HG03060 (cell line): ENCODE measurements around the gene NME7.
"Not testable (repeated sequence)": the region's sequence is repeated elsewhere in the genome, so short reads cannot be mapped to it uniquely, and the experiment has no call there.

Source experiments
- ATAC-seq: cut with Tn5 transposase; IDR thresholded peaks from one replicate; pipeline ENCODE4 v1.9.1; 2021; ENCODE audit warnings: low read depth, moderate number of reproducible peaks; ENCODE audit not compliant: unreplicated experiment

Gene NME7

DNA sequence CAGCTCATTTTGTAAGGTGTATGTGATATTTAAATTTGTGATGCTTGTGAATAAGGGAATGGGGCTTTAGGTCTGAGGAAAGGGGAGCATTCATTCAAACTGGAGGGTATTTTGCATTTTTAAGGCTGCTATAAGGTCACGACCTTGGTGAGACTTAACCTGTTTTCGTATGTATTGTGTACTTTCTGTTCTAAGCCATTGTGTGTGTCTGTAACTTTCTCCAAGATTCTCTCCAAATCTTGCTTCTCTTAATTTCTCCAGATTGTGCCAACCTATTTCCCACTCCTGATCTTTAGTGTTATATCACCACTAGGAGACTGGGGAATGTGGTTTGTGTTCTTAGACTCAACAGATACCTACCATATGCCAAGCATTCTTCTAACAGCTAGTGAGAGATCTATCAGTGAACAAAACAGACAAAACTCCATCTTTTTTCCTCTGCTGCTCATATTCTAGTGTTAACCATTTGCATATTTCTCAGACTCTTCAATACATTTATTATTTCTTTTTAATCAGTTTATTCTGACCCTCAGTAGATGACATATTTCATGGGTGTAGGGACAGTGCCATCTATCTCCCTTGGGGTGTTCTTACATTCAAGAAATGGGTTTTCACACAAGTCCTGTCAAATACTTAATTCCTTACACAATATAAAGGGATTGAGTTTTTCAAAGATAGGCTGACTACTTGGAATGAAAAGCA lies 233.6 kb downstream of the NME7 start:
- no peak for ATAC-seq

DNA sequence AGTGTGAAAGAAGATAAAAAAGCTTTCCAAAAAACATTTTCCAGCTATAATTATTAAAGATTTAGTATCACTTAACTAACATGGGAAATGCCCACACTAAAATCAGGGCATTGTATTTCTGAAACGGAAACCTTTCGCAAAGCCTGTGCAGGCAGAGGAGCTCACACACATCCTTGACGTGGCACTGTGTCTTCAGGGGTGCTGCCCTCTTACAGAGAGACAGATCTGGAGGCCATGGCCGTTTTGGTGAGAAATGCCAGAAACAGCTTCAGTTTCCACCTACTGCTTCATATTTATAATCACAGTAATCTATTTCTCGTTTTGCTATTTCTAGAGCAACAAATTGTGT lies 234.4 kb downstream of the NME7 start:
- ATAC-seq, result no peak

DNA sequence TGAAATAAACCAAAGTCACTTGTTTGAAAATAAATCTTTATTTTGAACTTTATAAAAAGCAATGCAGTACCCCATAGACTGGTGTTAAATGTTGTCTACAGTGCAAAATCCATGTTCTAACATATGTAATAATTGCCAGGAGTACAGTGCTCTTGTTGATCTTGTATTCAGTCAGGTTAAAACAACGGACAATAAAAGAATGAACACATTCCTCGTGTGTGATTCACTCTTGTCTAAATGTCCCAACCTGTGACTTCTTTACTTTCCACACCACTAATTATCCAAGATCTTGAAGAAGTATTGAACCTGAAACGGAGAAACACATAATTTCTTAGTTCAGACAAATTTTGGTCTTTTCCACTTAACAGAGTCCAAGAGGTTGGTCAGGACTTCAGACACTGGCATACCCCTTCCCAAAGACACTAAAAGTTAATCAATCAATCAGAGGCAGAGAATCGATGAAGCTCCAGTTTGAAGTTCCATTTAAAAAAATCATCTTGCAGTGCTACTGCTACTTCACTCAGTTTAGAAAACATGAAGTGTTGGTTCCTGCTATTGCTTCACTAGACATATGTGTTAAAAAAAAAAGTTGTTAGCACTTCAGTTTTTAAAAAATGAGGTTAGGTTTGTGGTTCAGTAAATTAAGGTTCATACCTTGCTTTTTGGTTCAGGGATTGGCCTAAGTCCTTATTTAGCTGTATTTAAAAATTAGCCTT lies 234.9 kb downstream of the NME7 start:
- no peak for ATAC-seq

DNA sequence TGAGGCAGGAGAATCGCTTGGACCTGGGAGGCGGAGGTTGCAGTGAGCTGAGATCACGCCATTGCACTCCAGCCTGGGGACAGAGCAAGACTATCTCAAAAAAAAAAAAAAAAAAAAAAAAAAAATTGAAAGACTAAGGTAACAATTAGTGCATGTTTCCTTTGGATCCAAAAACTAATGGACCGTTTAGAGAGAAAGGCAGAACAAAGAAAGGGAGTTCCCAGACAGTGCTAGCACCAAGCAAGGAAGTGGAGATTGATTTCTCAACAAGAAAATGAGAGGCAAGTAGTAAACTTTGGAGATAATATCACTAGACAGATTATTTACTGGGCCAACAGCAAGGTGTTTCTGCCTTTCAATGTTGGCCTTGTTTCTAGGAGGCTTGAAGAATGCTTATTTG lies 236.9 kb downstream of the NME7 start:
- ATAC-seq, result no peak

DNA sequence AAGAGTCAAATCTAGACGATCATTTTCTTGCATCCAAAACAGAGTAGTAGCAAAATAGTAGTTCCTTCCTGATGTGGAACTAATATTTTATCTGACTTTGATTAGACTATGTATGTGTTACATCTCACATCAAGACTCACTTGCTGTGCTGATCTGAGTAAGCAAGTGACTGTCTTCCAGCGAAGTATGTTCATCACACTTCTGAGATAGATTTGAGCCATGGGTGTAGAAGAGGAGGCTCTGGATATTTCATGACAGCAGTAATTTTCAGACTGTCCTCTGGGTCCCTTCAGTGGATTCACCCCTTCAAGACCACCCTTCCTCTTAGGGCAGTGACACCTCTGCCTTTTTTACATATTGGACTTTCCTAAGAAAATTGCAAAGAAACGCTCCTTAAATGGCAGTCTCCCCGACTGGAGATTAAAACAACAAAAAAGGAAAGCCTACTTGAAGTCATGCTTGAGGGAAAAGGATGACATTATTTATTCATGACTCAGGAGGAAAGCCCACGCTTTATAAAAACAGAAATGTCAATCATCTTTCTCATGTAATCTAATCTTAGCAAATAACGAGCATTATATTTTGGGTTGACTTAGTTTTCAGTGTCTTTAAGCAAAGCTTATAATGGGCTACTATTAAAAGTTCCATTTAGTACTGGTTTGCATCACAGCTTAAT lies 238.3 kb downstream of the NME7 start:
- no peak for ATAC-seq

DNA sequence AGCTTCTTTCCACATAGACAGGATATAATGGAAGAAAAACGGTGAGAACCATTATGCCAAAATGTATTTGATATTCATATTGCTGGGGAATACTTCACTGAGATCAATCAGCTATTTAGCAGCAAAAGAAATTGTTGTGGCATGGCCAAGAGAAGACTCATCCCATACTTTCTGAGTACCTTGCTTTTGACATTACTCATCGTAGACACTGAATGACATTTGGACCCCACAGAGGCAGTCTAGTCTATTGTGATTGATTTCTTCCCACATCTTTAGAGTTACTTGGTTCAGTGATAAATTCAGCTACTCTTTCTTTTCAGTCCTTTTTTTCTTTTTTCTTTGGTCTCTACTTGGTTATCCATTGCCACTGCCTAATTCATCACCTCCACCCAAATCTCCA lies 239.0 kb downstream of the NME7 start:
- no peak for ATAC-seq

DNA sequence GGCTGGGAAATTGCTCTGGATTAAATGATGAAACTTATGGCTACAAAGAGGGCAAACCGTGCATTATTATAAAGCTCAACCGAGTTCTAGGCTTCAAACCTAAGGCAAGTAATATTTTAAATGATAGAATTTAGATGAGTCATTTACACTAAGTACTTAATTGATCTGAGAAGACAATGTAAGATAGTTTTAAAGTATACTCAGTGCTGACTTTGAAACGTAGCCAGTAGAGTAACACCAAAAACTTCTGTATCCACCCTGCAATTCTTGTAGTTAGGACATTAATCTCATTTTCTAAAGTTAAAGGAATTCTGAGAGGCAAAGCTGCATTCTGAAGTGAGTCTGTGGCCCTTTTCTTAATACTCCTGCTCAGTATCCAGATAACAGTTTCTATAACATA lies 240.3 kb downstream of the NME7 start:
- ATAC-seq, result no peak

DNA sequence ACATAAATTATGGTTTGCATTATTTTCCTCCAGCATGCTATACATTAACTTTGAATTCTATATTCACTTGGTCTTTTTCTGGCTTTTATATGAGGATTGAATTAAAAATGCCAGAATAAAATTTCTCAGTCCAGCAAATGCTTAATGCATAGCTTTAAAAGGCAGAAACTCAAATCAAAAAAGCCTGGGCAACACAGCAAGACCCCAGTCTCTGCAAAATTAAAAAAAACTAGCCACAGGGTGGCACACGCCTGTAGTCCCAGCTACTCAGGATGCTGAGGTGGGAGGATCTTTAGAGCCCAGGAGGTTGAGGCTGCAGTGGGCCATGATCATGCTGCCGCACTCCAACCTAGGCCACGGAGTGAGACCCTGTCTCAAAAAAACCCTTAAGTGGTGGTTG lies 241.3 kb downstream of the NME7 start:
- no peak for ATAC-seq

DNA sequence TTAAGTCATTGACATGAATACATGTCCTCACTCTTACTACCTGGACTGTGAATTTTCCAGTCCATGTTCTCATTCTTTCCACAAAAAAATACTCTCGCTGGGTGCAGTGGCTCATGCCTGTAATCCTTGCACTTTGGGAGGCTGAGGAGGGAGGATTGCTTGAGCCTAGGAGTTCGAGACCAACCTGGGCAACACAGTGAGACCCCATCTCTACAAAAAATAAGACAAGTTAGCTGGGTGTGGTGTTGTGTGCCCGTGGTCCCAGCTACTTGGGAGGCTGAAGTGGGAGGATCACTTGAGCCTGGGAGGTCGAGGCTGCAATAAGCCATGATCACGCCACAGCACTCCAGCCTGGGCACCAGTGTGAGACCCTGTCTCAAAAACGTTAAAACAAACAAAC lies 242.0 kb downstream of the NME7 start:
- ATAC-seq, result not testable (repeated sequence)

DNA sequence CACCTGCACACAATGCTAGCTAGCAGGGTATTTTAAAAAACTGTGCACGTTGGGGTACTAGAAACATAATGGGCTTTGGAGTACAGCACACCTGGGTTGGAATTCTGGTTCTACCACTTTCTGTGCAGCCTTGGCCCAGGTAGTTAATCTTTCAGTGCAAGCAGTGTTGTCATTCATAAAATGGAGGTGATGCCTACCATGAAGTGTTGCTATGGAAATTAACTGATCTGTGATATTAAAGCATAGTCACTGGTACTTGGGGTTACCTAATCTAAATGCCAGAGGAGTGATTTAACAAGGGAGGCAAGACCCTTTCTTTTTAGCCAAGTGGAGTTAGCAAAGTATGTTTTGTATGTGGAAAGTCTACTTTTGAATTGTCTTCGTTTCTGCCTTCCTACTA lies 243.1 kb downstream of the NME7 start:
- no peak for ATAC-seq

DNA sequence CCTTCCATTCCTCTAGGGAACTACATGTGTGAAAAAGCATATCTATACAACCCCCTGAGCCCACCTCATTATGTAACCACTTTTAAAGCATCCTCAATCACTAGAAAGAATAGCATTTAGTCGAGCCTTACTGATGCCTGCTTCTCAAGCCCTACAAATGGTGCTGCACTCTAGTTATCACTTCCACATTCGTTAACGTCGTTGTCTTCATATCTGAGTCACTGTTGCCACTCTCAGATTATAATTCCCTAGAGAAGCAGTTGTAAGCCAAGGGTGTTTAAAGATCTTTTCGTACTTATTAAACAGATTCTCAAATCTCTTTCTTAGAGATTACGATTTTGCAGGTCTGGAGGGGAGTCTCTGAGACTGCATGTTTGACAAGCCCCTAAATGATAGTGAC lies 244.6 kb downstream of the NME7 start:
- ATAC-seq, result peak; percentile 74

DNA sequence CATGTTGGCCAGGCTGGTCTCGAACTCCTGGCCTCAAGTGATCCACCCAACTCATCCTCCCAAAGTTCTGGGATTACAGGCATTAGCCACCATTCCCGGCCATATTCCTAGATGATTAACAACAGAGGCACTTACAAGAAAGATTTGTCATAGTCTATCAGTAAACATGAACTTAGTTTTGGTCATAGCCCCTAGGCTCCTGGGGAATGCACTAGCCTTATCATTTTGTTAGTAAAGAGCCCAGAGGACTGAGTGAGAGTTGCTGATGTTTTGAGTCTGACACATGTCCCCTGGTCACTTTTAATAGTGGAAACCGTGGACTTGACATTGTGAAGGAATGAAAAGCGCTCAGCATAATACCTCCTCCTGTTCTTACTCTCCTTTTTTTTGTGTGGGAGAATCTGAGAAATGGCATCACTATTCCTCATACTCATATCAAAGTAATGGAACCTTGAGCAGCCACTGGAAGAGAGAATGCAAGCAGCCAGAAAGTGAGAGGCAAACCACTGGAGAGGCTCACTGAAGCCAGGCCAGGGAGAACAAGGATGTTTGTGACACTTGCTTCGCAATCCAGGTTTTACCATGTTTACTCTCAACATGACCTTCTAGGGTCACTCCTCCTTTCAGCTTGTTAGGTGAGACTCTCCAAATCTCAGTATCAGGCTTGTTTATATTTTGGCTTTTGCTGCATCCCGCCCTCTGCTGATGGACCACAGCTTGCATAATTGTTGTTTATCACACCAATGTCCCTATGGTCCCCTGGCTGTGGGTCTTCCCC lies 246.3 kb downstream of the NME7 start:
- ATAC-seq, result no peak

DNA sequence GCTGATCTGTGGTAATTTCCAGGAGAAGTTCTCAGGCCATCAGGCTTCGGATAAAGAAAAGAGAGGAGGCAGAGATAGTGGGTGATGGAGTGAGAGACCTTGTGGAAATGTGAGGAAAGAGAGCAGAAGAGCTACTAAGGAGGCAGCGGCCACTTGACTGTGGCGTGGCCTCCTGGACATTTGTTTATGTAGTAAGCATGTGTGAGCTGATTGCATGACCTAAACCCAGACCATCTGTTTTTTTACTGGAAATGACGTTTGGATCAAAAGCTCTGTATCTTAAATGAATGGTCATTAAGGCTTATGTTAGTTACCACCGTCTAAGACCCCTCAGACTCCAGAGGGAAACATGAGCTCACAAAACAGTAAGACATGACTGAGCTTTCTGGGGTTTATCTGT lies 247.5 kb downstream of the NME7 start:
- no peak for ATAC-seq

DNA sequence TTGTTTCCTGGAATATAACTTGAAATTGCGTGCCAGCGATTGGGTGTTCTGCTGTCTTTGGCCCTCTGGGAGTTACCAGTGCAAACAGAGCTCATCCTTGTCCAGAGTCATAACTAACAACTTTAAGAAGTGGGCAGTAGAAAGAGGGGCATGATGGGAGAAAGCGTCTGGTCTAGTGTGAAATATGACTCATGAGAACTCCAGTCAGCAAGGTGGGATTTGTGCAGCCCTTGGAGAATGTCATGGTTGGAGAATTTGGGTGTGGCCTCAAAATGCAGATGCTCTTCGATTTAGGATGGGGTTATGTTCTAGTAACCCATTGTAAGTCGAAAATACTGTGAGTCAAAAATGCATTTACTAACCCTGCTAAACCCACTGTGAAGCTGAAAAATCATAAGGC lies 248.2 kb downstream of the NME7 start:
- no peak for ATAC-seq

DNA sequence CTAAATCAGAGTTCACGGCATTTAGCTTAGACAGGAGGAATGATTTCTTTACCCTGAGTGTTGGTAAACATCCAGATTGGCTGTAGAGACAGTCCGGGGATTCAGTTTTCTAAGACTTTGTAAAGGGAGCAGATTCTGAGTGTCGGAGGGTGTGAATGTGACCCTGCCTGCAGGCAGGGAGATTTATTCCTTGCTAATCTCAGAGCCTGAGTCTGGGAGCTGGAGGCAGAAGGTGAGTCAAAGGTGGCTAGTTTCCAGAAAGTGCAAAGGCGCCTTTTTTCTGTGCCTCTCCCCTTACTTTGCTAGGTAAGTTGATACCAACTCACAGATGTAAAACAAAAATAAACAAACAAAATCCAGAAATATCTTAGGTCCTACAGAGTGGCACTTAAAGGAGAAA lies 249.4 kb downstream of the NME7 start:
- no peak for ATAC-seq

DNA sequence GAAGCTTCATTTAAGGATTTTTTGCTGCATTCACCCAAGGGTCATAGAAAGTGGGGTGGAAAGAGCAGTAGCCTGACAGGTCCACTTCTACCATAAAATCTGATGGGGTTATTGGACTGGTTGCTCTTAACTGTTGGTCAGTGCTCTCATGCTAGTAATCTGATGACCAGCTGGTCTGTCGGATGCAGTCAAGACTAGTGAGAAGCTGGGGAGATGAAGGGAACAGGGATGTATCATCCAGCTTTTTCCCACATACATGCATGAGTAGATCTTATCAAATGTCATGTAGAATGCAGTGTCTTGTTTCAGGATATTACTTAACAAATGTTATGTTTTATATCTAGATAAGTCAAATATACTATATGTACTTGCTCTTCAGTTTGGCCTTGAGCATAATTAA lies 250.0 kb downstream of the NME7 start:
- no peak for ATAC-seq

DNA sequence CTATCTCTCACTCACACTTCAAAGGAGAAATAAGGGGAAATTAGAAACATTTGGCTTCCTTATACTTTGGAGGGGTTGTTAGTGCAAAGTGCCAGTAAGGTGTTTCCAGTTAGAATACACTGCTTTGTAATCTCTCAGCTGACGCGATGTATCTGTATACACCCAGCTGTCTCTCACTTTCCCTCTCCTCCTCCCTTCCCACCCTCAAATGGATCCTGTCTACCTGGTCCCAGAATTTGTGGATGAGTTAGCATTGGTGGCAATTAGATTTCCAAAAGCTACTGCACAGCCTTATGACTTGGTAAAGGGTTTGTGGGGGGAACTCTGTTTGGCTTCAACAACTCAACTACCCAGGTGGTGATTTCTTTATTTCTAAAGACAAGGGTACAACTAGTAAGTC lies 250.6 kb downstream of the NME7 start:
- no peak for ATAC-seq

DNA sequence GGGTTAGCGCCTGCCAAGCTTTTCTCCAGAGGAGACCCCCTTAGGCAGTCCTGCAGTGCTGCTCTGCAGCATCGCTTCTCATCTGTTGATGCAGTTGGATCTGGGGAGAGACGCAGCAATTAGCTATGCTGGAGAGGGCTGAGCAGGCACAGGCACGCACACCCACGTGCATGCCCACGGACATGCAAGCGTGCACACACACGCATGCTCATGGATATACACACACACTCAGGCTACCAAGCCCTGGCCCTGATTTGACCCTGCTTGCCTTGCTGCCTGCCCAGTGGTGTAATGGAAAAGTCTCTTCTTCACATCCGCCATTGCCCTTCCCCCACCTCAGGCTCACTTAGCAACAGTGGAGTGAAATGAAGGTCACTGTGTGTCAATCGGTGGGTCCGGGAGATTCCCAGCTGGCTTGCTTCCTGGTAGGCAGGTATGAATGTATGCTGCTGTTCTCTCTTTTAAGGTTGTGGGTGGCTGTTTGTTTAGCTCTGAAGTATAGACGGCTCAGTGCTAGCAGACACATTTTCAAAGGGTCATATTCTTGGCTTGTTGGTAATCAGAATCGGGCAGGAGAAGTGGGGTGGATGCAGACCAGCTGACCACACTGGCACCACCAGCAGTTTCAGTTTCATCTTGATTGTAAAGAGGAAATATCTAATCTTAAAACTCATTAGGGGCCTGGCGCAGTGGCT lies 251.6 kb downstream of the NME7 start:
- ATAC-seq, result no peak

DNA sequence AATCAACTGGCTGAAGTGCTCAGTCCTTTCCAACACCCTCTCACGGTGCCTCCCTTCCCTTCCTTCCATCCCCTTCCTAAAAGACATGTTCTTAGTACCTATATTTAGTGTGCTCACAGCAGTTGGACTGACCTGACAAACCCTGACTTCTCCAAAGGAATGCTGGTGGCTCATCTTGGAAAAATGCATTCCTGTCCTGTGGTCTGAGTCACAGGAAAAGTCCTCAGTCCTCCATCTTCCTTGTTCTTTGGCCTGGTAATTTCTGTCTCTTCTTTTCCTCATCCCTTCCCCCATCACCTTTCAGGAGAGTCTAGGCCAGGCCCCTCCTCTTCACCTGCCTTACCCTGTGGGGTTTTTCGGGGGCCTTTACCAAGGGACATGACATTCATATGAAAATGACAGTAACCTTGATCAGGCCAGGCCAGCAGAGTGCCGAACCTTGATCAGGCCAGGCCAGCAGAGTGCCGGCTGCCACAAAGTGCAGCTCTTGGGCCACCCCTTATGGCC lies 253.9 kb downstream of the NME7 start:
- ATAC-seq, result no peak

DNA sequence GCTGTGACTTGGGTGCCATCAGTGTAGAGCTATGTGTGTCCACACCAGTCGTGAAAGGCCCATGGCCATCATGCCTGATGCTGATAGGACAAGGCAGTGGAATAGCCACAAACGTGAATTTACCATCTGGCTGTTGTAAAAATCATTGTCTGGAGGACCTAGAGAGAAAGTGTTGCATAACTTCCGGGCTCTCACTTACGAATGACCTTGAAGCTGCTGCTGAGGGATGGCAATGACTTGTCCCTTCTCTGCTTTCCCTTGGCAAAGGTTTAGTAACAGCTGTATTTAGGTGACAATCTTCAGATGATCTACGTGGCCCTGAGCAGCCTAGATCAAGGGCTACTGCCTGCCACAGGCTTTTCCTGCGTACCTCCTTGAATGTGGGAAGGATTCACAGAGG lies 255.4 kb downstream of the NME7 start:
- no peak for ATAC-seq
